GM19238 (cell line): ENCODE measurements around the gene INPP1.

Experiments
- DNase-seq: peaks from one replicate; pipeline ENCODE4 v3.0.0; 2011; ENCODE audit warnings: low spot score; ENCODE audit not compliant: insufficient read length

INPP1 gene

GRCh38 chr2:190361572-190361971 is 18.2 kb downstream of the INPP1 start:
- no peak for DNase-seq

GRCh38 chr2:190362894-190363293 is 19.5 kb downstream of the INPP1 start:
- DNase-seq: no peak

GRCh38 chr2:190365499-190366204 is 22.3 kb downstream of the INPP1 start:
- DNase-seq: no peak

DNA sequence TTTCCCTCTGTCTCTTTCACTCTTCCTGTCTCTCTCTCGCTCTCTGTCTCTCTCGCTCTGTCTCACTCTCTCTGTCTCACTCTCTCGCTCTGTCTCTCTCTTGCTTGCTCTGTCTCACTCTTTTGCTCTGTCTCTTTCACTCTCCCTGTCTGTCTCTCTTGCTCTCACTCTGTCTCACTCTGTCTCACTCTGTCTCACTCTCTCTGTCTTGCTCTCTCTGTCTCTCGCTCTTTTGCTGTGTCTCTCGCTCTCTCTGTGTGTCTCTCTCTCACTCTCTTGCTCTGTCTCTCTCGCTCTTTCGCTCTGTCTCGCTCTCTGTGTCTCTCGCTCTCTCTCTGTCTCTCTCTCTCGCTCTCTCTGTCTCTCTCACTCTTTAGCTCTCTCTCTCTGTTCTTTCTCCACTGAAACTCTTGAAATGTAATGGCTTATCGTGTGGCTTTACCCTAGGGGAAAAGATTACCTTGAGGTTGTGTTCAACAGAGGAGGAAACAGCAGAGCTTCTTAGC is 22.9 kb downstream of the INPP1 start:
- DNase-seq: no peak

GRCh38 chr2:190367091-190367490 is 23.7 kb downstream of the INPP1 start:
- DNase-seq: no peak

DNA sequence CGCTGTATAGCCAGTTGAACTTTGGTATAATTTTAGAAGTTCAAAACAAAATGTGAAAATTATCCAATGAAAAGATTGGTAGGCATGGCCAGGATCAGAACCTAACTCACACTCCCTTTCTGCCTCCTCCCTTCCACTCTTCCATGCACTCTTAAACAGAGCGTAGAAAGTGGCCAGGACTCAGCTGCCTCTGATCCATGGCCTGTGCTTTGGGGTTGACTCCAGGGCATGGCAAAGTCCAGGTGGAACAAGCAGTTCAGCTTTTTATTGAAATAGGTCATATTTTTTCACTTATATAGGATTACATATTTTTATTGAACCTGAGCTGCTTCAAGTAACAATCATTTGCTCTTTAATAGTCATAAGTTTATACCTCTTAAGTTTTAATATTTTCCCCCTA is 26.2 kb downstream of the INPP1 start:
- no peak for DNase-seq

DNA sequence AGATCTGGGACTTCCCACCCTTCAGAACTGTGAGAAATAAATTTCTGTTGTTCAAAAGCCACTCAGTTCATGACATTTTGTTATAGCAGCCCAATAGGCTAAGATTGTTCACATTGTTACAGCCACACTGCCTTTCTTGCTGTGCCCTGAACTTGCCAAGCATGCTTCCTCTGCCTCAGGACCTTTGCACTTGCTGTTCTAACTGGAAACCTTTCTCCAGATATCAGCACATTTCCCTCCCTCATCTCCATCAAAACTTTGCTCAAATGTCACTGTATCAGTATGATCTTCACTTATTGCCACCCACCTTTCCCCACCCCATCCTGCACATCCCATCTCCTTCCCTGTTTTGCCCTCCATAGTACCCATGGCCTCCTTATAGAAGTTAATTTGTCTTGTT is 32.7 kb downstream of the INPP1 start:
- DNase-seq: no peak

DNA sequence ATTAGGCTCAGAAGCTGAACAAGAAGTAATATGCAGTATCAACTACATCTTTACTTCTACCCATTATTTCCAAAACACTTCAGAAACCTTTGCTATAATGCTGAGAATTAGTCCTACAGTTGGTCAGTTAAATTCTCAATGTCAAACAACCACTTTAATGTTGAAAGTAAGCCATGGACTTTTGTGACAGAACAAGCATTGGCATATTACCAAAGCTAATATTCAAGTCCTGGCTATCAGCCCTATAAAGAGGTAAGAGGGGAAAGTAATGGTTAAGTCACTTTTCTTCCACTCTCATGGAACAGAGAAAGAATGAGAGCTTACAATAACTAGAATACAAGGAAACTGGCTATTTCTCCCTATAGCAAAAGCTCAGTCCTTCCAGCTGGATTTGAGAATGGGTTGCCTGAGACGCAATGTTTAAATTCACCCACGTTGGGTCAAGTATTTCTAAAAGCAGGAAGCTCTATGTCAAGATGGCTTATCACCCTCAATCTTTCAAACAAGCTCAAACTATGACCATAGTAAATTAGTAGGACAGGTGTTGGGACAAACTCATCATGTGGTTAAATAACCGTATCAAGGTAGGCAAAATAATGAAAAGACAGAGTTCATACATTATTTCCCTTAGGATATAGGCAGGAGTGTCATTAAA is 33.3 kb downstream of the INPP1 start:
- no peak for DNase-seq

DNA sequence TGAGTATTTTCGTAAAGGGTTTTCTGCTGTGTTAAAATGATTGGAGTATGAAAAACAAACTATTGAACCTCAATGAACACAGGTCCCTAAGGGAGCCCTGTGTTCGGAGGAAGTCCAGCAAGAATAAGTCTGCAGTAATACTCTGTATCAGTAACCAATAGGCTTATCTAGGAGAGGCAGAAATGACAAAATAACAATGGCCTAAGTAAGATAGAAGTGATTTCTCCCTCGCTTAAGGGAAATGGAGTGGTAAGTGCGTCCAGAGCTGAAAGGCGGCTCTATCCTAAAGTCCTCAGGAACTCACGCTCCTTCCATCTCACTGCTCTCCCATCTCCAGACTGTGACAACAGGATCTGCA is 35.5 kb downstream of the INPP1 start:
- no peak for DNase-seq

DNA sequence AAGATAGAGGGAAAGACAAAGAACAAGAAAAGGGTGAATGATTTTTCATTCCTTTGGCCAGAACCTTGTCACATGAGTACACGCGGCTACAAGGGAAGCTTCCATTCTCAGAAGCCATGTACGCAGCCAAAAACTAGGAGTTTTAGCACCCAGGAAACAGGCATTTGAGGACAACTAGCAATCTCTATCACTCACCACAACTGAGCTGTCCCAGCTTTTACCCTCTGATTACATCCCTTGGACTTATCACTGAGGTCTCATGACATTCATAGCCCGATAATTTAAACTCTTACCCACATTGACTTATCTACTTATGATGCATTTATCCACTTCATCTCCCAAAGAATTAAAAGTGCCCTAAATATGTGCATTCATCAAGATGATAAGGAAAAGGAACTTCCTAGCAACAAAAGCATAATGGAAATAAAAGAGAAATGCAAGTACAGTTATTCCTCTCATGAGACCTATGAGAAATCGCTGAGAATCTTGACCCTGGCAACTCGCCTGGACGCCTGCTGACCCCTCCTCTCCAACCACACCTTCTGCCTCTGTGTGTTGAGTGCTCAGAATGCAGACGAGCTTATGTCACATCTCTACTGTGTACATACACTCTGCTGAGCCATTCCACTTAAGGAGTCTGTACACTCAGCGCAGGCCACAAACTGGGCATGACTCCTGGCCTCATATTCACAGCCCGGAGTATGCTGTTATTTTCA is 36.0 kb downstream of the INPP1 start:
- DNase-seq: no peak

DNA sequence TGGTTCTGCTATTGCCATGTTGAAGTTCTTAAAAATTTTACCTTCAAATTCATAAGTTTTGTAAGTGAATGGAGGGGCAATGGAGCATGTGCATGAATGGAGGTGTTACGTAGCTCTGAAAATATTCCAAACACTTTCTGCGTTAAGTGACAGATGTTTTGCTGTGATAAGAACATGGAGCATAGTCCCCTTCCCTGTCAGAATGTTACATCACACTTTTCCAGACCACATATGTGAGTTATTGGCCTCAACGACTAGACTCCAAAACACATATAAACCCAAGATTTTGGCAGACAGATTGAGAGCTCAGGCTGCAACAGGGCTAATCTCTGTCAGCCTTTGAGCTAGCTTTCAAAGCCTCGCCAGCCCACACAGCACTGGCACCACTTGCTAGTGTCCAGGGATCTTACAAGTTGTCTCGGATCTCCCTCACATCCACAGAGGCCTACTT is 37.6 kb downstream of the INPP1 start:
- DNase-seq: no peak

DNA sequence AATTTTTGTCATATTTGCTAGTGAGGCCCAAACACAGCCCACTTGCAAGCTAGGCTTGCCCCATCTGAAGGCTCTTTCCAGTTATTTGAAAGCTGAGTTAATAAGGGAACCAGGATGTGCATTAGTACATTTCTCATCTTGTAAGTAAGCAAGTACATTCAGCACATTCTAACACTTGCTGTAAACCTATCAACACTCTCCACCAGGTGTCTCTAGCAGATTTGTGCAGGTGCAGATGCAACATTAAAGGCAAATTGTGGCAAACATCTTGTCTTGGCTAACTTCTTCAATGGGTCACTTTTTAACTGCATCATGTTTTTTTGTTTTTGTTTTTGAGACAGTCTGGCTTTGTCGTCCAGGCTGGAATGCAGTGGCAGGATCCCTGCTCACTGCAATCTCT is 39.5 kb downstream of the INPP1 start:
- DNase-seq: peak; percentile 31

DNA sequence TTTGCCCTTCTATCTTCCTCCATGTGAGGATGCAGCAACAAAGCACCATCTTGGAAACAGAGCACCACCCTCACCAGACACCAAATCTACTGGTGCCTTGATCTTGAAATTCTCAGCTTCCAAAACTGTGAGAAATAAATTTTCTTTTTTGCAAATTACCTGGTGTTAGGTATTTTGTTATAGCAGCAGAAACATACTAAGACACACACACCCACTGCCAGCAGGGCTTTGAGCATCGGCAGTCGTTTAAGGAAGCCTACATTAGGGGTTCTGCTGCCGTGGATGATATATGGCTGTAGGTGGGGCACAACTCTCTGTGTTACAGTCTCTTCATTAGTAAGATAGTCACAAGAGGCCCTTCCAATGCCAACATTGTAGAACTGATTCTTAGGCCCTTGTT is 44.0 kb downstream of the INPP1 start:
- no peak for DNase-seq

- no peak for DNase-seq
Measured at GRCh38 chr2:190396271-190396670, 52.9 kb downstream of the INPP1 start.

DNA sequence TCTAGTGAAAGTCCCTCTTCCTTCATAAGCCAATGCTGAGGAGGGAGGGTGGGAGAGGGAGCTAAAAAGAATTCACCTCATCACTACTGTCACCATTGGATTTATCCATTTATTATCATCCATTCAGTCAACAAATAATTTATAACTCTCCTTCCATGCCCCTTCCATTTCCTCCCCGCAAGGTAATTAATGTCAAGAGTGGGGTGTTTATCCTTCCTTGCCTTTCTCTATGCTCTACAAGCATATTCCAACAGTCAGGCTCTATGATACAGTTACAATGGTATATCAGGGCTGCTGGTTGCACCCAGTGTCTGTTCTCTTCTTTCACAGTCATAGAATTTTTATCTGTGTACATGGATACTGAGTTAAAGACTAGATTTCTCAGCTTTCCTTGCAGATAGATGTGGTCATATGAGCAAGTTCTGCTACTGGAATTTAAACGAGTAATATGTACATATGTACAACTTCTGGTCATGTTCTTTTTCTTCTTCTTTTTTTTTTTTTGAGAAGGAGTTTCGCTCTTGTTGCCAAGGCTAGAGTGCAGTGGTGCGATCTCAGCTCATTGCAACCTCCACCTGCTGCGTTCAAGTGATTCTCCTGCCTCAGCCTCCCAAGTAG is 59.7 kb downstream of the INPP1 start:
- no peak for DNase-seq

GRCh38 chr2:190404487-190404886 is 61.1 kb downstream of the INPP1 start:
- DNase-seq: no peak

- no peak for DNase-seq
Measured at GRCh38 chr2:190405070-190405469, 61.7 kb downstream of the INPP1 start.

DNA sequence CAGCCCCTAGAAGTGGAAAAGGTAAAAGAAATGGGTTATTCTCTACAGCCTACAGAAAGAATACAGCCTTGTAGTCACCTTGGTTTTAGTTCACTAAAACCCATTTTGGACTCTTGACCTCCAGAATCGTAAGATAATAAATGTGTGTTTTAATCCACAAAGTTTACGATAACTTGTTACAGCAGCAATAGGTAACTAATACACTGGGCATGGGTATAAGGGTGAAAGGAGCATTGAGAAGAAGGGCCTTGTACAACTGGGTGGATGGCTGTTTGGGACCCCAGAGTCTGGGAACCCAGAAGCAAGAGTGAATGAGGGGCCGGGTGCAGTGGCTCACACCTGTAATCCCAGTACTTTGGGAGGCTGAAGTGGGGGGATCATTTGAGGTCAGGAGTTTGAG is 62.6 kb downstream of the INPP1 start:
- DNase-seq: no peak

GRCh38 chr2:190406805-190407204 is 63.4 kb downstream of the INPP1 start:
- no peak for DNase-seq

DNA sequence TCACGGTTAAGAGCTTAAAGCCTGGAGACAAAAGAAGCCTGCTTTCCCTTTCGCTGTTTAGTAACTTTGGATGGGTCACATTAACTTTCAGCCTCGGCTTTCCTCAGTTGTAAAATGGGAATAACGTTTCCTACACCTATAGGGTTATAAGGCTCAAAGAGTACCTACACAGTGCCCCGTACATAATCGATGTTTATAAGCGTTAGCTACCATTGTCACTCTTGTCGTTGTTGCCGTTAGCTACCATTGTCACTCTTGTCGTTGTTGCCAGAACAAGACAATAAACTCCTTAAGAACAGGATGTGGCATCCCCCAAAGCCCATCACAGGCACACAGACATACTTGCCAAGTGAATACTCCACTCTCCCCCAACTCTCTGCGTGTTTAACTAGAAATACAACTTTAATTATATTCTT is 63.9 kb downstream of the INPP1 start:
- DNase-seq: no peak

GRCh38 chr2:190407662-190408537 is 64.5 kb downstream of the INPP1 start, which contains the start of gene MFSD6:
MFSD6 (plus strand) TSS chr2:190408355; CDS start chr2:190436030, 27,675 bp downstream.
- peak; percentile 54 for DNase-seq
